DND-41 (cell line): Measurements from ENCODE around the gene CCR6.

ENCODE experiments used
- CTCF ChIP-seq: IDR thresholded peaks from 2 replicates; pipeline ENCODE4 v1.5.1; 2012; ENCODE audit warnings: borderline replicate concordance, low read length, moderate library complexity, mild to moderate bottlenecking; ENCODE audit not compliant: poor library complexity, severe bottlenecking; ENCODE audit errors: extremely low read depth
- EZH2 ChIP-seq: IDR thresholded peaks from 3 replicates; pipeline ENCODE4 v1.6.1; 2012; ENCODE audit warnings: borderline replicate concordance, low read depth, mild to moderate bottlenecking, moderate library complexity, low read length, inconsistent platforms; ENCODE audit not compliant: severe bottlenecking

DNA sequence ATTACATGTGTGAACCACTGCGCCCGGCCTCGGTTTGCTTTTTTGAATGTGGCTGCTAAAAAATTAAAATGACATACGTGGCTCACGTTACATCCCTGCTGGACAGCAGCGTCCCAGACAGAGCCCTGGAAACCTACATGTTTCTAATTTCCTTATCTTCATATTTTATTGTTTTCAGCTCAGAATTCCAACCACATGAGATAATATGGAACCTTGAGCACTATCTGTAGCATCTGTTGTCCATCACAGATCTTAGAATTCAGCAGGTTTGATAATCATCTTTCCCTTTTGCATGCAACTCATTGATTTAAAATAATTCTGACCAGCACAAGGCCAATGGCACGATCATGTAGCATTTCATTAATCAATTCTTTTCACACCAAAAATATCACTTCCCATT is 25.9 kb upstream of the CCR6 start:
- TF ChIP-seq CTCF (no peak), EZH2 (no peak)
